ENCODE measurements around the gene SUMO3.

- no peak for TF ChIP-seq CTCF (IDR thresholded peaks at IDR 0.05; ENCODE audit: low read depth, low read length, poor library complexity, severe bottlenecking)
- no peak for TF ChIP-seq EZH2phosphoT487 (IDR thresholded peaks at IDR 0.05; ENCODE audit: borderline replicate concordance, low read length)
These were observed 29.6 kb upstream of the SUMO3 start for GRCh38 chr21:44847261-44848056.

Measured in DOHH2 (cell line).